BE2C (cell line): ENCODE results near the gene SLC36A4. TPM values are rescaled to one million over a fixed set of nuclear protein-coding genes. Genes with fewer than 3 reads are reported as not detected.
A peak's percentile ranks its signal among the peaks of the same experiment; 100 is the strongest.
"Not testable (repeated sequence)": the region's sequence is repeated elsewhere in the genome, so short reads cannot be mapped to it uniquely, and the experiment has no call there.

Experiments
- DNase-seq: peaks from one replicate; pipeline ENCODE4 v3.0.0-alpha.2; 2020
- H3K27me3 ChIP-seq: fragments of 250-450 bp; sonication (Bioruptor Pico); 2 replicates; pipeline ENCODE4 v1.5.1; 2020; ENCODE audit warnings: mild to moderate bottlenecking
- H3K36me3 ChIP-seq: fragments of 250-450 bp; sonication (Bioruptor Pico); 2 replicates; pipeline ENCODE4 v1.5.1; 2020; ENCODE audit warnings: mild to moderate bottlenecking
- H3K4me1 ChIP-seq: fragments of 250-450 bp; sonication (Bioruptor Pico); 2 replicates; pipeline ENCODE4 v1.5.1; 2020
- H3K4me3 ChIP-seq: 2 replicates; pipeline ENCODE4 v1.5.1; 2011; ENCODE audit warnings: low read depth, low read length
- H3K9me3 ChIP-seq: fragments of 250-450 bp; sonication (Bioruptor Pico); 2 replicates; pipeline ENCODE4 v1.5.1; 2020
- polyA plus RNA-seq: library from polyadenylated mRNA; unstranded; fragments of >200 nt; gene quantifications from one replicate; pipeline ENCODE4 v1.2.1, GENCODE V29; 2012; ENCODE audit warnings: low read depth, missing spikeins; ENCODE audit not compliant: insufficient read length, insufficient read depth
- TF ChIP-seq, protein P1 (sequence below): IDR thresholded peaks from 2 replicates; pipeline ENCODE4 v1.5.1; 2012; ENCODE audit warnings: mild to moderate bottlenecking, low read depth, low read length

The SLC36A4 gene
- 12.0 TPM for polyA plus RNA-seq

GRCh38 chr11:93197380-93198214 lies at the start of gene SLC36A4:
SLC36A4 (minus strand) TSS chr11:93197991; CDS start chr11:93197832, 159 bp downstream.
- TF ChIP-seq, protein P1, sequence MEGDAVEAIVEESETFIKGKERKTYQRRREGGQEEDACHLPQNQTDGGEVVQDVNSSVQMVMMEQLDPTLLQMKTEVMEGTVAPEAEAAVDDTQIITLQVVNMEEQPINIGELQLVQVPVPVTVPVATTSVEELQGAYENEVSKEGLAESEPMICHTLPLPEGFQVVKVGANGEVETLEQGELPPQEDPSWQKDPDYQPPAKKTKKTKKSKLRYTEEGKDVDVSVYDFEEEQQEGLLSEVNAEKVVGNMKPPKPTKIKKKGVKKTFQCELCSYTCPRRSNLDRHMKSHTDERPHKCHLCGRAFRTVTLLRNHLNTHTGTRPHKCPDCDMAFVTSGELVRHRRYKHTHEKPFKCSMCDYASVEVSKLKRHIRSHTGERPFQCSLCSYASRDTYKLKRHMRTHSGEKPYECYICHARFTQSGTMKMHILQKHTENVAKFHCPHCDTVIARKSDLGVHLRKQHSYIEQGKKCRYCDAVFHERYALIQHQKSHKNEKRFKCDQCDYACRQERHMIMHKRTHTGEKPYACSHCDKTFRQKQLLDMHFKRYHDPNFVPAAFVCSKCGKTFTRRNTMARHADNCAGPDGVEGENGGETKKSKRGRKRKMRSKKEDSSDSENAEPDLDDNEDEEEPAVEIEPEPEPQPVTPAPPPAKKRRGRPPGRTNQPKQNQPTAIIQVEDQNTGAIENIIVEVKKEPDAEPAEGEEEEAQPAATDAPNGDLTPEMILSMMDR: no peak
- DNase-seq: peak; percentile 92
- Histone ChIP-seq H3K36me3 (no peaks in the 10 kb centered on the region), H3K4me3 (peak within 1 kb of the TSS; percentile 75), H3K27me3 (no peaks in the 10 kb centered on the region), H3K9me3 (no peaks in the 10 kb centered on the region), H3K4me1 (peaks cover 5% of the 10 kb centered on the region; the same call in 1 of the 2 replicates)

- H3K9me3 ChIP-seq, H3K4me1 ChIP-seq, H3K36me3 ChIP-seq, H3K4me3 ChIP-seq, DNase-seq, H3K27me3 ChIP-seq: not testable (repeated sequence)
These were observed 49.0 kb upstream of the SLC36A4 start for GRCh38 chr11:93246790-93247189.

GRCh38 chr11:93244018-93244417 lies 46.2 kb upstream of the SLC36A4 start:
- H3K27me3 ChIP-seq: no peaks in the 10 kb centered on the region
- TF ChIP-seq, protein P1: no peak

DNA sequence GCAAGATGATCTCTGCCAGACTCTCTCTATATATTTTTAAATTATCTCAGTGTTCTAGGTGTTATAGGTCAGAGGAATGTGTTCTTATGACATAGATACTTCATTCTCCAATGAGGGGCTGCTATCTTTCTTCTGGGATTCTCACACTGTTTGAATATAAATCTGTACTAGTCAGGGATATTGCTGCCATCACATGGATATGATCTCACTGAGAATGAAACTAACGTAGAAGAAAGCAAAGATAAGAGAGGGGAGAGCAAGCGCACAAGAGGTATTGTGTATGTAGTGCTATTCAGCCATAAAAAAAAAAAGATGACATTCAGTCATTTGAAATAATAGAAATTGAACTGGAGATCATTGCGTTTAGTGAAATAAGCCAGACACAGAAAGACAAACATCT lies 42.2 kb upstream of the SLC36A4 start:
- TF ChIP-seq, protein P1: no peak
- no peaks in the 10 kb centered on the region for H3K36me3 ChIP-seq
- no peaks in the 10 kb centered on the region for H3K27me3 ChIP-seq
- peaks cover 10% of the 10 kb centered on the region for H3K4me1 ChIP-seq
- no peaks in the 10 kb centered on the region for H3K9me3 ChIP-seq
- no peak overlapping the region for H3K4me3 ChIP-seq
- DNase-seq: no peak

More at GRCh38 chr11:93244018-93244417, 46.2 kb upstream of the SLC36A4 start:
- no peak for DNase-seq
- Histone ChIP-seq H3K36me3 (no peaks in the 10 kb centered on the region), H3K9me3 (peaks cover 4% of the 10 kb centered on the region; the same call in 1 of the 2 replicates), H3K4me1 (no peaks in the 10 kb centered on the region), H3K4me3 (no peak overlapping the region)

DNA sequence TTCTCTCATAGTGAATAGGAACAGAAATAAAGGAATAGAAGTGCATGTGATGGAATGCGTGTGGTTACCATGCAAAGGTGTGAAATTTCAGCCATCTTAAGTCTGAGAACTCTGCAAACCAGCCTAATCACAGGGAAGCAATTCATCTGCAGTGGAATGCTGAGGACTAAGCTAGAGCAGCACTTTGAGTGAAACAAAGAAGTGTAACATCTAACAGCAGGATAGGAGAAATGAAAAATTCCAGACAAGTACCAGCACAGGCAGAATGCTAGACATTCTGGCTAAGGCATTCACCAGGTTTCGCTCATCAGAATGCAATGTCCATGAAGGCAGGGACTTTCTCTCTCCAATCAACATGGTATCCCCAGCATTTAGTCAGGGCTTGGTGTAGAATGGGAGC lies 41.2 kb upstream of the SLC36A4 start:
- no peaks in the 10 kb centered on the region for H3K9me3 ChIP-seq
- no peak overlapping the region for H3K4me3 ChIP-seq
- no peak for DNase-seq
- H3K27me3 ChIP-seq: no peaks in the 10 kb centered on the region
- H3K4me1 ChIP-seq: peaks cover 10% of the 10 kb centered on the region
- H3K36me3 ChIP-seq: no peaks in the 10 kb centered on the region
- TF ChIP-seq, protein P1: no peak

- H3K4me3 ChIP-seq: no peak overlapping the region
- no peaks in the 10 kb centered on the region for H3K27me3 ChIP-seq
- H3K36me3 ChIP-seq: no peaks in the 10 kb centered on the region
- TF ChIP-seq, protein P1: peak; percentile 84
- H3K4me1 ChIP-seq: peaks cover 10% of the 10 kb centered on the region
- no peaks in the 10 kb centered on the region for H3K9me3 ChIP-seq
- peak; percentile 61 for DNase-seq
These were observed 39.2 kb upstream of the SLC36A4 start for GRCh38 chr11:93236741-93237675.
